Measurements from ENCODE around the gene LY6G6C. TPM values are rescaled to one million over a fixed set of nuclear protein-coding genes. Genes with fewer than 3 reads are reported as not detected.

LY6G6C gene
- total RNA-seq, 4 donors from 2014 or later: not detected

GRCh38 chr6:31758281-31758680 is 36.7 kb upstream of the LY6G6C start:
- Histone ChIP-seq H3K27me3 (no peaks in the 10 kb centered on the region), H3K36me3 (no peaks in the 10 kb centered on the region), H3K4me1 (no peaks in the 10 kb centered on the region), H3K4me3 (replicated peaks in 1 of 3) (no peak overlapping the region), H3K27ac (no peak overlapping the region), H3K9me3 (no peaks in the 10 kb centered on the region)
- no peak for DNase-seq
- WGBS, 2 donors: 90 to 96% methylated on average over 2 of the region's 2 CpGs
- TF ChIP-seq POLR2A (IDR thresholded peaks at IDR 0.05) (no peak), CTCF (IDR thresholded peaks at IDR 0.05) (no peak)
- intact Hi-C loops (cut with DNase I): no loop called here

DNA sequence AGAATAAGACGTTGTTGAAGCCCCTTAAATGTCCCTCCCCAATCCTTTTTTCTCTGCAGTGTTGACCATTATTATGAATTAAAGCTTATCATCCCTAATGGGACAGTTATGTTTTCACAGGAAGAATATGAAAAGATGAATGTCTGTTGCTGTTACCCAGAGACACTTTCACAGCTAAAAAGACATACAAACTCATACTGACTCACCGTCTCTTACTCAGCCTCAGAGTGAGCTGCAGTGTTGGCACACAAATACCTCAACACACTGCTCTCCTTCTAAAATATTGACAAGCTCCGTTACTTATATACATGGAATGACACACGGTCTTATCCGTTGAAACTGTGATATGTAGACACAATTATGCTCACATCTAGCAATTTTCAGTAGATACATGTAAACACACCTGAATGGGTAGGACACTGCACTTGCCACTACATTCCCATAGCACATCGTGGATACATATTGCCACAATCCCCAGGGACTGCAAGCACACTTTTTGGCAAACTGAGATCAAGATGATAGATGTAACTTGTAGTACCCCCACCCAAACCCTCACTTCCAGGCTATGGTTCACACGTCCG is 31.3 kb upstream of the LY6G6C start:
- H3K36me3 ChIP-seq: no peaks in the 10 kb centered on the region
- WGBS, 2 donors: 73 to 76% methylated on average over 8 of the region's 8 CpGs
- intact Hi-C loops (cut with DNase I): no loop called here
- no peak for DNase-seq
- H3K27me3 ChIP-seq: no peaks in the 10 kb centered on the region
- no peaks in the 10 kb centered on the region for H3K4me1 ChIP-seq
- no peaks in the 10 kb centered on the region for H3K9me3 ChIP-seq
- no peak overlapping the region for H3K27ac ChIP-seq
- H3K4me3 ChIP-seq (replicated peaks in 1 of 3): no peak overlapping the region
- TF ChIP-seq CTCF (IDR thresholded peaks at IDR 0.05) (no peak), POLR2A (IDR thresholded peaks at IDR 0.05) (no peak)

- Histone ChIP-seq H3K9me3 (no peaks in the 10 kb centered on the region), H3K4me3 (replicated peaks in 1 of 3) (no peak overlapping the region), H3K27ac (no peak overlapping the region), H3K27me3 (no peaks in the 10 kb centered on the region), H3K4me1 (no peaks in the 10 kb centered on the region), H3K36me3 (no peaks in the 10 kb centered on the region)
- TF ChIP-seq POLR2A (IDR thresholded peaks at IDR 0.05) (no peak), CTCF (IDR thresholded peaks at IDR 0.05) (no peak)
- no peak for DNase-seq
- WGBS, 2 donors: 89 to 90% methylated on average over 7 of the region's 7 CpGs
- intact Hi-C loops (cut with DNase I): no loop called here
These were observed 29.0 kb upstream of the LY6G6C start for GRCh38 chr6:31750411-31751022.

DNA sequence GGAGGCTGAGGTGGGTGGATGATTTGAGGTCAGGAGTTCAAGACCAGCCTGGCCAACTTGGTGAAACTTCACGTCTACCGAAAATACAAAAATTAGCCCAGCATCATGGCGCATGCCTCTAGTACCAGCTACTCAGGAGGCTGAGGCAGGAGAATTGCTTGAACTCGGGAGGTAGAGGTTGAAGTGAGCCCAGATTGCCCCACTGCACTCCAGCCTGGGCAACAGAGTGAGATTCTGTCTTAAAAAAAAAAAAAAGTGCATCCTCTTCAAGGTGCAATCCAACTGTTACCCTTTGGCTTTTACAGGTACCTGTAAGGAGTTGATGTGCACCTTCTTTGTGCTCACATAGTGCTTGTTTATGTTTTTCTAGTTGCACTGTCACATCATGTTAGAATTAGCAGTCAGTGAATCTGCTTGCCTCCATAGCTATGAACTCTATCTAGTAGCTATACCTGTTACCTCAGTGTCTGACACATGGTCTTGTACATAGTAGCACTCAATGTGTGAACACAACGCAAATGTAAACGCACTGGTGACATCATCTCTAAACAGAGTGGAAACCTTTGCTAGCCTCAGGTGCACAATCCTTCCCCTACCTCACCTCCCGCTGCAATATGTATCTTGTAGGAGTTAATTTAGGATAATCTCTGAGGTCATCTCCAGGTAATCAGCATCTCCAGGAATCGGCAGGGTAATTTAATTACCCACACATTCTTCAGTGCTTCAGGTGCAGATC is 27.9 kb upstream of the LY6G6C start:
- H3K9me3 ChIP-seq: no peaks in the 10 kb centered on the region
- TF ChIP-seq POLR2A (IDR thresholded peaks at IDR 0.05): no peak
- no peaks in the 10 kb centered on the region for H3K27me3 ChIP-seq
- H3K36me3 ChIP-seq: no peaks in the 10 kb centered on the region
- DNase-seq: no peak
- WGBS, 2 donors: 90% methylated on average over 8 of the region's 8 CpGs
- intact Hi-C loops (cut with DNase I): no loop called here
- H3K27ac ChIP-seq: no peak overlapping the region
- no peaks in the 10 kb centered on the region for H3K4me1 ChIP-seq
- no peak overlapping the region for H3K4me3 ChIP-seq (replicated peaks in 1 of 3)

DNA sequence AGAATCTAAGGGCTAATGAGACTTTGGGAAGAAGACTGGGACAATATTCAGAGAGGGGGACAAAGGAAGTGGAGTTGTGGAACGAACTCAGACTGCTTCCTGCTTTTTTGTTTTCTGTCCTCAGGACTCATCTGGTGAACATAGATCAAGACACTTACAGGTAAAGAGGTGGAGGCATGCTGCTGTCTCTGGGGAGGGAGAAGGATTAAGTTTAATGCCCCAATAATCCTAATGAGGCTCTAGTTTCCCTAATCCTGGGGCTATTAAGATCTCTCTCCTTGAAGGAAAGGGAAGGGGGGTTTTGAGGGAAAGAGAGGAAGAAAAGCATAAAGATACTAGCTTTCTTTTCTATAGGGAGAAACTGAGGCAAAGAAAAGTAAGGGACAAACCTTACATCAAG is 22.9 kb upstream of the LY6G6C start:
- Histone ChIP-seq H3K4me3 (replicated peaks in 1 of 3) (no peak overlapping the region), H3K27ac (no peak overlapping the region), H3K4me1 (peaks cover 6 to 7% of the 10 kb centered on the region in 2 donors), H3K27me3 (no peaks in the 10 kb centered on the region), H3K36me3 (no peaks in the 10 kb centered on the region), H3K9me3 (no peaks in the 10 kb centered on the region)
- no peak for TF ChIP-seq POLR2A (IDR thresholded peaks at IDR 0.05)
- DNase-seq: no peak
- intact Hi-C loops (cut with DNase I): no loop called here
- 57 to 63% methylated on average over 1 of the region's 1 CpG for WGBS, 2 donors

DNA sequence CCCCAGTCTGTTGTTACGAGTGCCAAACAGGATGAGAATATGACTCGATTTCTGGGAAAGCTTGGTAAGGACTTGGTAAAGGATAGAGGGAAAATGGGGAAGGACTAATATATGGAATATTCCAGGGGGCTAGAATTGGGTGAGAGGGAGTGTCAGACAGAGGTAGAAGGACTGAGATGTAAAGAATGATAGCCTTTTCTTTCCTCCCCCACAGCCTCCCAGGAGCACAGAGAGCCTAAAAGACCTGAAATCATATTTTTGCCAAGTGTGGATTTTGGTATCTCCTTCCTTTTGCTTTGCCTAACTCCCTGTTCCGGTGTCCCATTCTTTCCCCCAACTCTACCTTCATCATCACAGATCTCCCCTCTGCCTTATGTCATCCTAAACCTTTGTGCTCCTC is 21.3 kb upstream of the LY6G6C start:
- no peak overlapping the region for H3K27ac ChIP-seq
- TF ChIP-seq CTCF (IDR thresholded peaks at IDR 0.05): no peak
- TF ChIP-seq POLR2A (IDR thresholded peaks at IDR 0.05): no peak
- intact Hi-C loops (cut with DNase I): no loop called here
- no peaks in the 10 kb centered on the region for H3K9me3 ChIP-seq
- no peaks in the 10 kb centered on the region for H3K27me3 ChIP-seq
- no peak overlapping the region for H3K4me3 ChIP-seq (replicated peaks in 1 of 3)
- H3K4me1 ChIP-seq: peaks cover 7 to 18% of the 10 kb centered on the region in 2 donors
- H3K36me3 ChIP-seq: no peaks in the 10 kb centered on the region
- DNase-seq: no peak
- WGBS, 2 donors: 81 to 93% methylated on average over 3 of the region's 3 CpGs
